GM12801 (cell line): ENCODE data around the gene DOCK8.

Experiments used
- CTCF ChIP-seq: IDR thresholded peaks from one replicate; pipeline ENCODE4 v1.5.1; 2011; ENCODE audit warnings: control low read depth; ENCODE audit not compliant: insufficient read length; ENCODE audit errors: extremely low read depth

The DOCK8 gene

GRCh38 chr9:354453-354852 lies 139.8 kb downstream of the DOCK8 start:
- TF ChIP-seq CTCF, result no peak

GRCh38 chr9:357560-357959 lies 142.9 kb downstream of the DOCK8 start:
- TF ChIP-seq CTCF, result no peak

GRCh38 chr9:362561-363273 lies 148.1 kb downstream of the DOCK8 start:
- no peak for TF ChIP-seq CTCF

- no peak for TF ChIP-seq CTCF
Observed at GRCh38 chr9:363274-363612, 148.6 kb downstream of the DOCK8 start.

- no peak for TF ChIP-seq CTCF
Observed at GRCh38 chr9:365436-365835, 150.8 kb downstream of the DOCK8 start.

- TF ChIP-seq CTCF, result no peak
Observed at GRCh38 chr9:366620-367019, 152.0 kb downstream of the DOCK8 start.

- no peak for TF ChIP-seq CTCF
Observed at GRCh38 chr9:370086-370485, 155.4 kb downstream of the DOCK8 start.

GRCh38 chr9:371349-371748 lies 156.7 kb downstream of the DOCK8 start:
- TF ChIP-seq CTCF, result no peak
